H1 (cell line): ENCODE measurements around the gene STK32C. TPM values are rescaled to one million over a fixed set of nuclear protein-coding genes. Genes with fewer than 3 reads are reported as not detected.
A peak's percentile ranks its signal among the peaks of the same experiment; 100 is the strongest.

Experiments used
- CTCF ChIA-PET: fragments of 300-600 bp; sonication (Branson Sonifier 250); formaldehyde crosslinking; loops from one replicate; lab custom pipeline; 2021; ENCODE audit not compliant: partially characterized antibody; lab: Charles Lee
- POLR2A ChIA-PET: fragments of 300-600 bp; sonication (Branson Sonifier 250); formaldehyde crosslinking; loops from one replicate; lab custom pipeline; 2021; ENCODE audit warnings: inconsistent platforms; ENCODE audit not compliant: partially characterized antibody; lab: Charles Lee
- DNase-seq, 2 experiments: peaks; one replicate each; pipeline versions ENCODE4 v3.0.0 to v3.0.0-alpha.2; 2010 to 2022; ENCODE audit warnings: low spot score in 2 of 2, low read depth in 1 of 2, mixed read lengths in 1 of 2
- FAIRE-seq: peaks from 2 replicates; lab custom pipeline; 2011; peaks lifted over from hg19 to GRCh38; lab: Jason Lieb, UNC
- H2AFZ ChIP-seq: 2 replicates; pipeline ENCODE4 v1.8.1; 2012; ENCODE audit warnings: low read length, inconsistent platforms
- H2AK5ac ChIP-seq: 2 replicates; pipeline ENCODE4 v1.6.1; 2013; ENCODE audit warnings: low read depth, low read length
- H2BK120ac ChIP-seq: replicated peaks from 2 replicates; pipeline ENCODE3; 2013; ENCODE audit warnings: low read depth, low read length, inconsistent platforms
- H2BK12ac ChIP-seq: 2 replicates; pipeline ENCODE4 v1.6.1; 2013; ENCODE audit warnings: low read depth, low read length
- H2BK15ac ChIP-seq: 2 replicates; pipeline ENCODE4 v1.6.1; 2013; ENCODE audit warnings: low read length
- H2BK20ac ChIP-seq: 2 replicates; pipeline ENCODE4 v1.6.1; 2013; ENCODE audit warnings: low read length
- H2BK5ac ChIP-seq: 2 replicates; pipeline ENCODE4 v1.6.1; 2013; ENCODE audit warnings: low read depth, low read length
- H3K14ac ChIP-seq: 2 replicates; pipeline ENCODE4 v1.6.1; 2013; ENCODE audit warnings: inconsistent platforms; ENCODE audit not compliant: insufficient read length
- H3K18ac ChIP-seq: 2 replicates; pipeline ENCODE4 v1.6.1; 2013; ENCODE audit warnings: low read length; ENCODE audit errors: extremely low read depth
- H3K23ac ChIP-seq: 2 replicates; pipeline ENCODE4 v1.6.1; 2013; ENCODE audit warnings: inconsistent platforms; ENCODE audit not compliant: insufficient read length
- H3K23me2 ChIP-seq: 2 replicates; pipeline ENCODE4 v1.6.1; 2013; ENCODE audit warnings: low read depth, low read length
- H3K27ac ChIP-seq: 2 replicates; pipeline ENCODE4 v1.6.1; 2011; ENCODE audit warnings: low read depth, low read length, inconsistent platforms
- H3K27me3 ChIP-seq, 4 experiments: replicated peaks in 1 of 4; 1 replicate in 1 of 4; 2 replicates in 3 of 4; pipeline versions ENCODE4 v1.6.1 to v1.8.1; 2011 to 2013; ENCODE audit warnings: low read length in 3 of 4, mild to moderate bottlenecking in 3 of 4, inconsistent platforms in 2 of 4, mixed read lengths in 2 of 4, moderate library complexity in 1 of 4; ENCODE audit not compliant: control insufficient read depth in 3 of 4, insufficient read depth in 3 of 4; ENCODE audit errors: extremely low read depth in 1 of 4
- H3K36me3 ChIP-seq, 4 experiments: 2 replicates each; pipeline versions ENCODE4 v1.6.1 to v1.8.1; 2011 to 2013; ENCODE audit warnings: mild to moderate bottlenecking in 4 of 4, low read length in 3 of 4, moderate library complexity in 2 of 4, control low read depth in 1 of 4, inconsistent platforms in 1 of 4; ENCODE audit not compliant: insufficient read depth in 4 of 4, control insufficient read depth in 2 of 4
- H3K4ac ChIP-seq: replicated peaks from 2 replicates; pipeline ENCODE3; 2013; ENCODE audit warnings: low read length, low read depth, mixed read lengths, inconsistent platforms; ENCODE audit not compliant: insufficient read length
- H3K4me1 ChIP-seq, 4 experiments: replicated peaks in 1 of 4; 1 replicate in 1 of 4; 2 replicates in 3 of 4; pipeline versions ENCODE4 v1.6.1 to v1.8.1; 2011 to 2013; ENCODE audit warnings: low read length in 3 of 4, inconsistent platforms in 2 of 4, mixed read lengths in 1 of 4; ENCODE audit not compliant: insufficient read depth in 4 of 4, control insufficient read depth in 3 of 4
- H3K4me2 ChIP-seq, 2 experiments: 2 replicates each; pipeline versions ENCODE4 v1.6.1 to v1.8.1; 2011 to 2013; ENCODE audit warnings: low read depth in 2 of 2, low read length in 2 of 2, control low read depth in 1 of 2, inconsistent platforms in 1 of 2, mild to moderate bottlenecking in 1 of 2; ENCODE audit not compliant: insufficient read depth in 1 of 2
- H3K4me3 ChIP-seq, 4 experiments: fragments of 200-600, 300-600 bp in 1 of 4; sonication (generic), shearing (Covaris generic), sonication (Bioruptor Twin) in 1 of 4; 2 replicates each; pipeline versions ENCODE4 v1.5.1 to v1.8.1; 2011 to 2016; ENCODE audit warnings: low read length in 4 of 4, low read depth in 3 of 4, control low read depth in 2 of 4, inconsistent platforms in 2 of 4, mild to moderate bottlenecking in 2 of 4, mixed read lengths in 1 of 4, moderate library complexity in 1 of 4; ENCODE audit not compliant: insufficient read depth in 2 of 4; ENCODE audit errors: extremely low read depth in 1 of 4
- H3K56ac ChIP-seq: replicated peaks from 2 replicates; pipeline ENCODE3; 2013; ENCODE audit warnings: low read depth, mild to moderate bottlenecking, mixed read lengths, low read length, inconsistent platforms; ENCODE audit not compliant: insufficient read length
- H3K79me1 ChIP-seq: 2 replicates; pipeline ENCODE4 v1.6.1; 2013; ENCODE audit warnings: low read depth, low read length, control low read depth
- H3K79me2 ChIP-seq, 2 experiments: 2 replicates each; pipeline versions ENCODE4 v1.6.1 to v1.8.1; 2012 to 2013; ENCODE audit warnings: low read length in 2 of 2, mild to moderate bottlenecking in 2 of 2, inconsistent platforms in 1 of 2; ENCODE audit not compliant: insufficient read depth in 2 of 2, control insufficient read depth in 1 of 2
- H3K9ac ChIP-seq, 4 experiments: replicated peaks in 1 of 4; 1 replicate in 1 of 4; 2 replicates in 3 of 4; pipeline versions ENCODE4 v1.6.1 to v1.8.1; 2011 to 2013; ENCODE audit warnings: low read depth in 3 of 4, low read length in 3 of 4, control low read depth in 2 of 4, mild to moderate bottlenecking in 2 of 4, moderate library complexity in 2 of 4, inconsistent platforms in 1 of 4; ENCODE audit errors: extremely low read depth in 1 of 4
- H3K9me3 ChIP-seq, 2 experiments: 2 replicates each; pipeline versions ENCODE4 v1.6.1 to v1.8.1; 2012 to 2013; ENCODE audit warnings: mild to moderate bottlenecking in 2 of 2, moderate library complexity in 2 of 2, control low read depth in 1 of 2, inconsistent platforms in 1 of 2, low read depth in 1 of 2, low read length in 1 of 2, mixed read lengths in 1 of 2; ENCODE audit not compliant: insufficient read depth in 2 of 2
- H4K20me1 ChIP-seq, 2 experiments: replicated peaks in 1 of 2; 2 replicates each; pipeline versions ENCODE3 to v1.8.1; 2011 to 2013; ENCODE audit warnings: inconsistent platforms in 2 of 2, low read length in 2 of 2, mild to moderate bottlenecking in 1 of 2; ENCODE audit not compliant: insufficient read depth in 2 of 2, control insufficient read depth in 1 of 2
- H4K5ac ChIP-seq: 2 replicates; pipeline ENCODE4 v1.6.1; 2013; ENCODE audit warnings: low read length, low read depth, mixed read lengths, inconsistent platforms; ENCODE audit not compliant: insufficient read length
- H4K8ac ChIP-seq: 2 replicates; pipeline ENCODE4 v1.8.0; 2013; ENCODE audit warnings: mild to moderate bottlenecking, moderate library complexity, low read length, inconsistent platforms; ENCODE audit not compliant: insufficient read depth; ENCODE audit errors: extremely low read depth
- H4K91ac ChIP-seq: replicated peaks from 2 replicates; pipeline ENCODE3; 2013; ENCODE audit warnings: low read length, mixed read lengths, inconsistent platforms; ENCODE audit not compliant: insufficient read length
- KDM4A ChIP-seq: IDR thresholded peaks from one replicate; pipeline ENCODE4 v1.7.1; 2012; ENCODE audit warnings: low read depth, mild to moderate bottlenecking, moderate library complexity, low read length, inconsistent platforms; ENCODE audit not compliant: severe bottlenecking
- PHF8 ChIP-seq: fragments of 200-600 bp; sonication (generic); conservative IDR thresholded peaks from 2 replicates; pipeline ENCODE4 v1.7.1; 2012; ENCODE audit warnings: low read depth, mild to moderate bottlenecking, inconsistent platforms, low read length, moderate library complexity
- RBBP5 ChIP-seq: IDR thresholded peaks from 2 replicates; pipeline ENCODE4 v1.7.1; 2012; ENCODE audit warnings: low read depth, mild to moderate bottlenecking, inconsistent platforms, low read length, moderate library complexity, borderline replicate concordance
- SP1 ChIP-seq: IDR thresholded peaks from 2 replicates; pipeline ENCODE4 v1.6.1; 2011; ENCODE audit warnings: low read depth, low read length
- SP2 ChIP-seq: IDR thresholded peaks from 2 replicates; pipeline ENCODE4 v1.6.1; 2012; ENCODE audit warnings: mild to moderate bottlenecking, low read length, inconsistent platforms
- TAF1 ChIP-seq: IDR thresholded peaks from 2 replicates; pipeline ENCODE4 v1.6.1; 2011; ENCODE audit warnings: mild to moderate bottlenecking, low read depth, low read length
- TAF7 ChIP-seq: optimal IDR thresholded peaks from 2 replicates; pipeline ENCODE3; 2011; ENCODE audit warnings: low read depth, mild to moderate bottlenecking, inconsistent platforms, low read length, moderate library complexity, borderline replicate concordance
- WGBS, 2 experiments: shearing (Covaris generic) in 1 of 2; methylation state at CpG; one replicate each; pipeline versions ENCODE4 v1.1.6 to v1.1.7; 2013 to 2015; ENCODE audit warnings: low lambda C conversion rate in 2 of 2, mixed read lengths in 2 of 2, inconsistent platforms in 1 of 2, low coverage in 1 of 2, missing lambda C conversion rate in 1 of 2; ENCODE audit not compliant: insufficient replicate concordance in 2 of 2, insufficient coverage in 1 of 2, insufficient read length in 1 of 2; ENCODE audit errors: extremely low coverage in 1 of 2, missing lambda C conversion rate in 1 of 2; 5-methylcytosine and 5-hydroxymethylcytosine counted together
- long read RNA-seq, 2 experiments: library from RNA in 1 of 2; library from capped mRNA in 1 of 2; stranded (forward); transcript quantifications; one replicate each; pipeline ENCODE4 v2.0.0, GENCODE V29; 2021; ENCODE audit warnings: inconsistent platforms in 1 of 2
- polyA minus RNA-seq, 3 experiments: library from RNA; depleted of rRNA, polyadenylated mRNA; stranded (reverse); fragments of >200 nt; gene quantifications; 1 replicate in 2 of 3; 2 replicates in 1 of 3; pipeline ENCODE4 v1.2.3, GENCODE V29; 2011
- polyA plus RNA-seq, 7 experiments: library from polyadenylated mRNA; depleted of rRNA in 3 of 7; stranded (reverse) in 5 of 7; unstranded in 2 of 7; fragments of >200 nt in 5 of 7; fragments of 200-250 nt in 2 of 7; gene quantifications; 1 replicate in 5 of 7; 2 replicates in 1 of 7; 4 replicates in 1 of 7; pipeline versions ENCODE4 v1.2.1 to v1.2.3, GENCODE V29; 2011 to 2013; ENCODE audit warnings: missing spikeins in 2 of 7, mixed read lengths in 2 of 7
- total RNA-seq: library from RNA; stranded (reverse); fragmentation: NEBNext Ultra II Directional; extraction: Animal tissue kit (Norgen Biotek cat#: 25700); gene quantifications from 2 replicates; pipeline ENCODE4 v1.2.1, GENCODE V29; 2021

Gene STK32C
- 15.6 and 17.3 TPM in 2 replicates for total RNA-seq
- polyA plus RNA-seq (2011; rRNA removed): 10.6 and 18.1 TPM in 2 replicates
- 19.9 TPM for polyA plus RNA-seq (2011; cell fraction: cytosol; rRNA removed)
- polyA plus RNA-seq (2011; cell fraction: nucleus; rRNA removed): 22.0 TPM
- polyA plus RNA-seq (2012, experiment 1 of 2): 13.4 to 23.5 TPM (median 20.3 TPM) in 4 replicates
- 11.9 TPM for polyA plus RNA-seq (2012, experiment 2 of 2)
- 11.6 TPM for polyA plus RNA-seq (2013, experiment 1 of 2)
- 10.9 TPM for polyA plus RNA-seq (2013, experiment 2 of 2)
- 7.3 and 11.0 TPM in 2 replicates for polyA minus RNA-seq (2011; rRNA and poly(A)+ RNA removed)
- polyA minus RNA-seq (2011; cell fraction: cytosol; rRNA and poly(A)+ RNA removed): 5.1 TPM
- polyA minus RNA-seq (2011; cell fraction: nucleus; rRNA and poly(A)+ RNA removed): 8.8 TPM
- long read RNA-seq, experiment 1, partial matches to known transcripts: 5 of 16 reads
- long read RNA-seq, experiment 1, other reads (novel, unspliced or antisense): 6 of 16 reads
- long read RNA-seq, experiment 2, partial matches to known transcripts: 0 of 2 reads
- long read RNA-seq, experiment 2, other reads (novel, unspliced or antisense): 0 of 2 reads

GRCh38 chr10:132307823-132308586 is at the start of gene STK32C:
TSS of gene STK32C (minus strand) at chr10:132307950. CDS start at chr10:132307833, 117 bp downstream.
- FAIRE-seq (no peak), DNase-seq (peak; percentile 61 to 86)
- H2BK12ac ChIP-seq: no peak within 1 kb of the TSS
- peaks cover 10 to 13% of the 10 kb centered on the region in 2 experiments for H3K9me3 ChIP-seq
- H3K4me1 ChIP-seq: peaks cover 1 to 9% (median 4%) of the 10 kb centered on the region in 4 experiments; a peak in 5 of 7 replicates
- WGBS, 2 experiments: 1% methylated on average over 24 of the region's 84 CpGs; no CpG with 5 or more reads in 1 of the 2 experiments
- peak within 1 kb of the TSS; percentile 65; the same call in 1 of the 2 replicates for H2AFZ ChIP-seq
- no peaks in the 10 kb centered on the region for H3K36me3 ChIP-seq
- H3K56ac ChIP-seq: no peak within 1 kb of the TSS
- H3K14ac ChIP-seq: no peak within 1 kb of the TSS
- no peak within 1 kb of the TSS for H3K23ac ChIP-seq
- H3K18ac ChIP-seq: no peak within 1 kb of the TSS; the same call in none of the 2 replicates
- no peak within 1 kb of the TSS for H2BK20ac ChIP-seq
- H4K8ac ChIP-seq: peak within 1 kb of the TSS; percentile 80
- no peaks in the 10 kb centered on the region for H3K79me1 ChIP-seq
- peak within 1 kb of the TSS; percentile 79 to 95 for H3K4me2 ChIP-seq
- no peak within 1 kb of the TSS for H2BK120ac ChIP-seq
- H3K4me3 ChIP-seq: peak within 1 kb of the TSS; percentile 38 to 82 (median 53)
- no peak within 1 kb of the TSS for H2AK5ac ChIP-seq
- ChIA-PET CTCF (no interaction called here), POLR2A (no interaction called here)
- peaks cover 20 to 43% (median 38%) of the 10 kb centered on the region in 4 experiments; a peak in 6 of 7 replicates for H3K27me3 ChIP-seq
- peaks cover 13% of the 10 kb centered on the region; the same call in 1 of the 2 replicates for H3K23me2 ChIP-seq
- H3K4ac ChIP-seq: no peak within 1 kb of the TSS
- no peaks in the 10 kb centered on the region for H4K20me1 ChIP-seq
- no peak within 1 kb of the TSS for H3K27ac ChIP-seq
- H4K91ac ChIP-seq: no peak within 1 kb of the TSS
- H3K79me2 ChIP-seq: no peaks in the 10 kb centered on the region
- H3K9ac ChIP-seq: peak within 1 kb of the TSS in 1 of 4 experiments; percentile 45; a peak in 2 of 7 replicates
- H2BK15ac ChIP-seq: no peak within 1 kb of the TSS; the same call in 1 of the 2 replicates
- peak within 1 kb of the TSS; percentile 29 for H4K5ac ChIP-seq
- H2BK5ac ChIP-seq: no peak within 1 kb of the TSS
- peak; percentile 4; the same call in 1 of the 2 replicates for TF ChIP-seq SP1
- peak; percentile 88 for TF ChIP-seq KDM4A
- TF ChIP-seq PHF8: peak; percentile 22; the same call in 1 of the 2 replicates
- TF ChIP-seq RBBP5: no peak
- TF ChIP-seq TAF7: peak; percentile 32
- TF ChIP-seq SP2: no peak
- TF ChIP-seq TAF1: peak; percentile 49
